ENCODE measurements around the gene IPO7.

Gene IPO7

DNA sequence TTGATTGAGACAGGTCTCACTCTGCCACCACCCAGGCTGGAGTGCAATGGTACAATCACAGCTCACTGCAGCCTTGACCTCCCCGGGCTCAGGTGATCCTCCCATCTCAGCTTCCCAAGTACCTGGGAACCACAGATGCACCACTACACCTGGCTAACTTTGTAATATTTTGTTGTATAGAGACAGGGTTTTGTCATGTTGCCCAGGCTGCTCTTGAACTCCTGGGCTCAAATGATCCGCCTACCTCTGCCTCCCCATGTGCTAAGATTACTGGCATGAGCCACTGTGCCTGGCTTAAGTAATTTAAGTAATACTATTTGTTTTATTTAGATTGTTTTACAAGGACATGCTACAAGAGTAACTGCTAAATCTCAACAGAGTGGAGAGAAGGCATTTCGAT, 109.9 kb downstream of the IPO7 start:
- TF ChIP-seq, protein P1, sequence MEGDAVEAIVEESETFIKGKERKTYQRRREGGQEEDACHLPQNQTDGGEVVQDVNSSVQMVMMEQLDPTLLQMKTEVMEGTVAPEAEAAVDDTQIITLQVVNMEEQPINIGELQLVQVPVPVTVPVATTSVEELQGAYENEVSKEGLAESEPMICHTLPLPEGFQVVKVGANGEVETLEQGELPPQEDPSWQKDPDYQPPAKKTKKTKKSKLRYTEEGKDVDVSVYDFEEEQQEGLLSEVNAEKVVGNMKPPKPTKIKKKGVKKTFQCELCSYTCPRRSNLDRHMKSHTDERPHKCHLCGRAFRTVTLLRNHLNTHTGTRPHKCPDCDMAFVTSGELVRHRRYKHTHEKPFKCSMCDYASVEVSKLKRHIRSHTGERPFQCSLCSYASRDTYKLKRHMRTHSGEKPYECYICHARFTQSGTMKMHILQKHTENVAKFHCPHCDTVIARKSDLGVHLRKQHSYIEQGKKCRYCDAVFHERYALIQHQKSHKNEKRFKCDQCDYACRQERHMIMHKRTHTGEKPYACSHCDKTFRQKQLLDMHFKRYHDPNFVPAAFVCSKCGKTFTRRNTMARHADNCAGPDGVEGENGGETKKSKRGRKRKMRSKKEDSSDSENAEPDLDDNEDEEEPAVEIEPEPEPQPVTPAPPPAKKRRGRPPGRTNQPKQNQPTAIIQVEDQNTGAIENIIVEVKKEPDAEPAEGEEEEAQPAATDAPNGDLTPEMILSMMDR (IDR thresholded peaks at IDR 0.05; ENCODE audit: unreplicated experiment in 3 of 3): no peak
- H3K4me3 Mint-ChIP-seq: no peak overlapping the region
- no peaks in the 10 kb centered on the region for H3K27me3 Mint-ChIP-seq (ENCODE audit: low read depth)
- H3K27ac Mint-ChIP-seq: no peak overlapping the region
- peaks cover 9% of the 10 kb centered on the region for H3K4me1 Mint-ChIP-seq
- H3K36me3 Mint-ChIP-seq (ENCODE audit: low read depth): peaks cover 61% of the 10 kb centered on the region
- H3K9me3 Mint-ChIP-seq: no peaks in the 10 kb centered on the region

DNA sequence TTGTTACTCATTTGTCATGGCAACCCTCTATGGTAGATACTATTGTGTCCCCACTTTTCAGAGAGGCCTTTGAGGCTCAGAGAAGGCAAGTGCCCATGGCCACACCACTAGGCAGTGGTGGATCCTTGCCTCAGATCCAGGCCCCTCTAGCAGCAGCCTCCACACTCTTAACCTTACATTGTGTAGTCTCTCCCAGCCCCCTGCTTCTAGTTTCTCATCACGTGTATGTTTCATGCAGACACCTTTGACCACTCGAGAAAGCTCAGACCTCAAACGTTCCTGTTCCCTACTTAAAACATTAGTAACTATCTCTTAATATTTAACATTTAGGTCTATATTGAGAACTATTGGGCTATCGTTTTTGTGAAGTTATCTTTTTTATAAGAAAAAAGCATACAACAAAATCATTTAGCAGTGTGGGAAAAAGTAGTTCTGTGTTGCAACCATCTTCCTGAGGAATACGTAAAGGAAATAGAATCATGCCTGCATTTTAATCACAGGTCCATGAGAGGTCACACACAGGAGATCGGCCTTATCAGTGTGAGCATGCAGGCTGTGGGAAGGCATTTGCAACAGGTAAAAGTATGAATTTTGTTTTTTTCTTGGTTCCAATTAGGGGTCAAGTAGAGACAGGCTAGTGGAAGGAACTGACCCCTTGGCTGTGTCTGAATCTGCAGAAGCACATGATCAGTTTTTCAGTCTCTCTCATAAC, 111.5 kb downstream of the IPO7 start:
- TF ChIP-seq, protein P1 (IDR thresholded peaks at IDR 0.05; ENCODE audit: unreplicated experiment in 3 of 3): no peak
- no peak overlapping the region for H3K4me3 Mint-ChIP-seq
- no peaks in the 10 kb centered on the region for H3K9me3 Mint-ChIP-seq

More for the DNA sequence above, 111.5 kb downstream of the IPO7 start:
- H3K27ac Mint-ChIP-seq: peak overlapping the region in 2 of 3 experiments; percentile 86 to 96
- H3K4me1 Mint-ChIP-seq: peaks cover 7% of the 10 kb centered on the region
- no peaks in the 10 kb centered on the region for H3K27me3 Mint-ChIP-seq (ENCODE audit: low read depth)
- peaks cover 60% of the 10 kb centered on the region for H3K36me3 Mint-ChIP-seq (ENCODE audit: low read depth)

Measured in nephron (organoid).